GM23338 (cell line): ENCODE data around the gene TKFC. TPM values are rescaled to one million over a fixed set of nuclear protein-coding genes. Genes with fewer than 3 reads are reported as not detected.

Experiments
- ATAC-seq: fragments of 200-7000 bp; cut with Tn5 transposase; 3 replicates; pipeline ENCODE4 v1.9.1; 2020
- DNase-seq: peaks from one replicate; pipeline ENCODE4 v3.0.0-alpha.2; 2015; ENCODE audit warnings: low spot score
- H2AFZ ChIP-seq: fragments of 200-600 bp; sonication (generic); 2 replicates; pipeline ENCODE4 v1.8.0; 2016; ENCODE audit warnings: antibody characterized with exemption, mild to moderate bottlenecking, moderate library complexity
- H3F3A ChIP-seq: fragments of 200-600 bp; sonication (generic); replicated peaks from 2 replicates; pipeline ENCODE4 v1.8.0; 2017; ENCODE audit warnings: antibody characterized with exemption, mixed run types, low read depth
- H3K27ac ChIP-seq: fragments of 200-600 bp; sonication (generic); 2 replicates; pipeline ENCODE4 v1.6.1; 2016; ENCODE audit warnings: low read depth
- H3K27me3 ChIP-seq: fragments of 200-600 bp; sonication (generic); 2 replicates; pipeline ENCODE4 v1.8.0; 2016; ENCODE audit warnings: mild to moderate bottlenecking, mixed run types, moderate library complexity; ENCODE audit not compliant: insufficient read depth
- H3K36me3 ChIP-seq: fragments of 200-600 bp; sonication (generic); 2 replicates; pipeline ENCODE4 v1.8.0; 2016; ENCODE audit warnings: mild to moderate bottlenecking; ENCODE audit not compliant: insufficient read depth
- H3K4me1 ChIP-seq: fragments of 200-600 bp; sonication (generic); 2 replicates; pipeline ENCODE4 v1.8.0; 2016; ENCODE audit warnings: mild to moderate bottlenecking, moderate library complexity; ENCODE audit not compliant: insufficient read depth
- H3K4me2 ChIP-seq: fragments of 200-600 bp; sonication (generic); 2 replicates; pipeline ENCODE4 v1.7.1; 2017; ENCODE audit warnings: mixed run types
- H3K4me3 ChIP-seq: fragments of 200-600 bp; sonication (generic); 2 replicates; pipeline ENCODE4 v1.6.1; 2016; ENCODE audit warnings: mixed run types
- H3K79me2 ChIP-seq: fragments of 200-600 bp; sonication (generic); replicated peaks from 2 replicates; pipeline ENCODE4 v1.8.0; 2017; ENCODE audit warnings: mild to moderate bottlenecking; ENCODE audit not compliant: insufficient read depth
- H3K9me2 ChIP-seq: fragments of 200-600 bp; sonication (generic); 2 replicates; pipeline ENCODE4 v1.8.0; 2017; ENCODE audit not compliant: insufficient read depth
- H4K20me1 ChIP-seq: fragments of 200-600 bp; sonication (generic); replicated peaks from 2 replicates; pipeline ENCODE4 v1.8.0; 2017; ENCODE audit warnings: mild to moderate bottlenecking; ENCODE audit not compliant: insufficient read depth
- H3K27ac Mint-ChIP-seq: 2 replicates; pipeline ENCODE4 v1.8.0; 2020; ENCODE audit warnings: inconsistent platforms, mild to moderate bottlenecking, moderate library complexity, mixed read lengths
- H3K27me3 Mint-ChIP-seq: 3 replicates; pipeline ENCODE4 v1.8.0; 2022; ENCODE audit warnings: low read depth, mild to moderate bottlenecking, moderate library complexity, mixed read lengths, inconsistent platforms; ENCODE audit not compliant: insufficient read depth, poor library complexity
- H3K36me3 Mint-ChIP-seq: 3 replicates; pipeline ENCODE4 v1.8.0; 2021; ENCODE audit warnings: low read depth, mild to moderate bottlenecking, inconsistent platforms, moderate library complexity, mixed read lengths
- H3K4me1 Mint-ChIP-seq: 3 replicates; pipeline ENCODE4 v1.8.0; 2020; ENCODE audit warnings: mild to moderate bottlenecking, inconsistent platforms, mixed read lengths
- H3K4me3 Mint-ChIP-seq: 3 replicates; pipeline ENCODE4 v1.8.0; 2021; ENCODE audit warnings: moderate library complexity, mild to moderate bottlenecking, inconsistent platforms, mixed read lengths
- H3K9me3 Mint-ChIP-seq: 3 replicates; pipeline ENCODE4 v1.8.0; 2020; ENCODE audit warnings: moderate library complexity, mild to moderate bottlenecking, inconsistent platforms, mixed read lengths
- CREB1 ChIP-seq: fragments of 250-450 bp; sonication (Bioruptor Pico); IDR thresholded peaks from 2 replicates; pipeline ENCODE4 v1.5.0; 2020; ENCODE audit warnings: low read depth, mild to moderate bottlenecking, moderate library complexity
- JUNB ChIP-seq: IDR thresholded peaks from one replicate; pipeline ENCODE4 v1.6.1; 2016; ENCODE audit warnings: antibody characterized with exemption; ENCODE audit not compliant: unreplicated experiment
- POLR2AphosphoS5 ChIP-seq: IDR thresholded peaks from 2 replicates; pipeline ENCODE4 v1.6.1; 2016; ENCODE audit warnings: antibody characterized with exemption, low read depth
- STAT1 ChIP-seq: IDR thresholded peaks from one replicate; pipeline ENCODE4 v1.6.1; 2016; ENCODE audit warnings: antibody characterized with exemption; ENCODE audit not compliant: unreplicated experiment
- ZNF114 ChIP-seq: fragments of 250-450 bp; sonication (Bioruptor Pico); IDR thresholded peaks from 2 replicates; pipeline ENCODE4 v1.5.0; 2020; ENCODE audit warnings: mild to moderate bottlenecking, moderate library complexity
- ZNF331 ChIP-seq: fragments of 250-450 bp; sonication (Bioruptor Pico); IDR thresholded peaks from 2 replicates; pipeline ENCODE4 v1.5.0; 2020; ENCODE audit warnings: low read depth, mild to moderate bottlenecking, moderate library complexity
- polyA plus RNA-seq: library from polyadenylated mRNA; unstranded; fragments of >200 nt; fragmentation: Nextera tagmentation; extraction: Ambion mirVana; gene quantifications from 2 replicates; pipeline ENCODE4 v1.2.1, GENCODE V29; 2016
- total RNA-seq: library from RNA; depleted of rRNA; stranded (reverse); fragments of >200 nt; shearing (Covaris generic); gene quantifications from 2 replicates; pipeline ENCODE4 v1.2.3, GENCODE V29; 2014
- TF ChIP-seq, protein P1 (sequence below): fragments of 250-450 bp; sonication (Bioruptor Pico); IDR thresholded peaks from 2 replicates; pipeline ENCODE4 v1.5.0; 2020; ENCODE audit warnings: mild to moderate bottlenecking, moderate library complexity
- TF ChIP-seq, protein P2 (sequence below): IDR thresholded peaks from one replicate; pipeline ENCODE4 v1.6.1; 2018; ENCODE audit warnings: antibody characterized with exemption; ENCODE audit not compliant: unreplicated experiment
- TF ChIP-seq, protein P3 (sequence below): IDR thresholded peaks from 2 replicates; pipeline ENCODE4 v1.6.1; 2016; ENCODE audit warnings: antibody characterized with exemption

TKFC gene
- total and polyA plus RNA-seq, 2 experiments from 2014 or later, result 21.7 to 46.9 TPM

DNA sequence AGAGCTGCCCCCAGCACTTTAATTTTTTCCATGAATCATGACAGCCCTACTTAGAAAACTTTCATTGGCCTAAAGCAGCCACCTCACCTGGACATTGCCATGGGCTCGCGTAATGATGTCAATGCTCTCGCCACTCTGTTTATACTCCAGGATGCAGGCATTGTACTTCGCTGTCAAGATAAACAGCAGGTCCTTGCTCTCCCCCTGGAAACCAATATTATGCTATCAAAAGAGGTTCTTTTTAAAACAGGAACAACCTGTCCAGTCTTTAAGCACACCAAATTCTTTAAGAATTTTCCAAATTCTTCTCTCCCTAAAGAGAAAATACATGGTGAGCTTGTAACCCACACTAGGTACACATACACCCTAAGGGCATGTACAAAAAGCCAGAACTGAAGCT is 3.2 kb upstream of the TKFC start:
- ATAC-seq (no peak), DNase-seq (no peak)
- no peak overlapping the region; the same call in 2 of the 3 replicates for H3K4me3 Mint-ChIP-seq
- Histone ChIP-seq H3F3A (peaks cover 30% of the 10 kb centered on the region), H3K36me3 (peaks cover 47% of the 10 kb centered on the region), H3K27ac (no peak overlapping the region), H3K4me1 (peaks cover 13% of the 10 kb centered on the region), H4K20me1 (peaks cover 43% of the 10 kb centered on the region), H3K79me2 (peaks cover 77% of the 10 kb centered on the region), H2AFZ (no peak overlapping the region), H3K4me2 (no peak overlapping the region), H3K9me2 (no peaks in the 10 kb centered on the region), H3K4me3 (no peak overlapping the region), H3K27me3 (no peaks in the 10 kb centered on the region)
- H3K4me1 Mint-ChIP-seq, result peaks cover 27% of the 10 kb centered on the region
- H3K27me3 Mint-ChIP-seq, result peaks cover 17% of the 10 kb centered on the region
- H3K36me3 Mint-ChIP-seq, result peaks cover 56% of the 10 kb centered on the region
- no peaks in the 10 kb centered on the region for H3K9me3 Mint-ChIP-seq
- TF ChIP-seq CREB1 (CRISPR knock-in tag), result no peak
- TF ChIP-seq, protein P1, sequence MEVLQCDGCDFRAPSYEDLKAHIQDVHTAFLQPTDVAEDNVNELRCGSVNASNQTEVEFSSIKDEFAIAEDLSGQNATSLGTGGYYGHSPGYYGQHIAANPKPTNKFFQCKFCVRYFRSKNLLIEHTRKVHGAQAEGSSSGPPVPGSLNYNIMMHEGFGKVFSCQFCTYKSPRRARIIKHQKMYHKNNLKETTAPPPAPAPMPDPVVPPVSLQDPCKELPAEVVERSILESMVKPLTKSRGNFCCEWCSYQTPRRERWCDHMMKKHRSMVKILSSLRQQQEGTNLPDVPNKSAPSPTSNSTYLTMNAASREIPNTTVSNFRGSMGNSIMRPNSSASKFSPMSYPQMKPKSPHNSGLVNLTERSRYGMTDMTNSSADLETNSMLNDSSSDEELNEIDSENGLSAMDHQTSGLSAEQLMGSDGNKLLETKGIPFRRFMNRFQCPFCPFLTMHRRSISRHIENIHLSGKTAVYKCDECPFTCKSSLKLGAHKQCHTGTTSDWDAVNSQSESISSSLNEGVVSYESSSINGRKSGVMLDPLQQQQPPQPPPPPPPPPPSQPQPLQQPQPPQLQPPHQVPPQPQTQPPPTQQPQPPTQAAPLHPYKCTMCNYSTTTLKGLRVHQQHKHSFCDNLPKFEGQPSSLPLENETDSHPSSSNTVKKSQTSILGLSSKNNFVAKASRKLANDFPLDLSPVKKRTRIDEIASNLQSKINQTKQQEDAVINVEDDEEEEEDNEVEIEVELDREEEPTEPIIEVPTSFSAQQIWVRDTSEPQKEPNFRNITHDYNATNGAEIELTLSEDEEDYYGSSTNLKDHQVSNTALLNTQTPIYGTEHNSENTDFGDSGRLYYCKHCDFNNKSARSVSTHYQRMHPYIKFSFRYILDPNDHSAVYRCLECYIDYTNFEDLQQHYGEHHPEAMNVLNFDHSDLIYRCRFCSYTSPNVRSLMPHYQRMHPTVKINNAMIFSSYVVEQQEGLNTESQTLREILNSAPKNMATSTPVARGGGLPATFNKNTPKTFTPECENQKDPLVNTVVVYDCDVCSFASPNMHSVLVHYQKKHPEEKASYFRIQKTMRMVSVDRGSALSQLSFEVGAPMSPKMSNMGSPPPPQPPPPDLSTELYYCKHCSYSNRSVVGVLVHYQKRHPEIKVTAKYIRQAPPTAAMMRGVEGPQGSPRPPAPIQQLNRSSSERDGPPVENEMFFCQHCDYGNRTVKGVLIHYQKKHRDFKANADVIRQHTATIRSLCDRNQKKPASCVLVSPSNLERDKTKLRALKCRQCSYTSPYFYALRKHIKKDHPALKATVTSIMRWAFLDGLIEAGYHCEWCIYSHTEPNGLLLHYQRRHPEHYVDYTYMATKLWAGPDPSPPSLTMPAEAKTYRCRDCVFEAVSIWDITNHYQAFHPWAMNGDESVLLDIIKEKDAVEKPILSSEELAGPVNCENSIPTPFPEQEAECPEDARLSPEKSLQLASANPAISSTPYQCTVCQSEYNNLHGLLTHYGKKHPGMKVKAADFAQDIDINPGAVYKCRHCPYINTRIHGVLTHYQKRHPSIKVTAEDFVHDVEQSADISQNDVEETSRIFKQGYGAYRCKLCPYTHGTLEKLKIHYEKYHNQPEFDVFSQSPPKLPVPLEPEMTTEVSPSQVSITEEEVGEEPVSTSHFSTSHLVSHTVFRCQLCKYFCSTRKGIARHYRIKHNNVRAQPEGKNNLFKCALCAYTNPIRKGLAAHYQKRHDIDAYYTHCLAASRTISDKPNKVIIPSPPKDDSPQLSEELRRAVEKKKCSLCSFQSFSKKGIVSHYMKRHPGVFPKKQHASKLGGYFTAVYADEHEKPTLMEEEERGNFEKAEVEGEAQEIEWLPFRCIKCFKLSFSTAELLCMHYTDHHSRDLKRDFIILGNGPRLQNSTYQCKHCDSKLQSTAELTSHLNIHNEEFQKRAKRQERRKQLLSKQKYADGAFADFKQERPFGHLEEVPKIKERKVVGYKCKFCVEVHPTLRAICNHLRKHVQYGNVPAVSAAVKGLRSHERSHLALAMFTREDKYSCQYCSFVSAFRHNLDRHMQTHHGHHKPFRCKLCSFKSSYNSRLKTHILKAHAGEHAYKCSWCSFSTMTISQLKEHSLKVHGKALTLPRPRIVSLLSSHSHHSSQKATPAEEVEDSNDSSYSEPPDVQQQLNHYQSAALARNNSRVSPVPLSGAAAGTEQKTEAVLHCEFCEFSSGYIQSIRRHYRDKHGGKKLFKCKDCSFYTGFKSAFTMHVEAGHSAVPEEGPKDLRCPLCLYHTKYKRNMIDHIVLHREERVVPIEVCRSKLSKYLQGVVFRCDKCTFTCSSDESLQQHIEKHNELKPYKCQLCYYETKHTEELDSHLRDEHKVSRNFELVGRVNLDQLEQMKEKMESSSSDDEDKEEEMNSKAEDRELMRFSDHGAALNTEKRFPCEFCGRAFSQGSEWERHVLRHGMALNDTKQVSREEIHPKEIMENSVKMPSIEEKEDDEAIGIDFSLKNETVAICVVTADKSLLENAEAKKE, result no peak
- TF ChIP-seq STAT1, result no peak
- TF ChIP-seq POLR2AphosphoS5, result no peak
- TF ChIP-seq ZNF331 (CRISPR knock-in tag), result no peak
- TF ChIP-seq, protein P2, sequence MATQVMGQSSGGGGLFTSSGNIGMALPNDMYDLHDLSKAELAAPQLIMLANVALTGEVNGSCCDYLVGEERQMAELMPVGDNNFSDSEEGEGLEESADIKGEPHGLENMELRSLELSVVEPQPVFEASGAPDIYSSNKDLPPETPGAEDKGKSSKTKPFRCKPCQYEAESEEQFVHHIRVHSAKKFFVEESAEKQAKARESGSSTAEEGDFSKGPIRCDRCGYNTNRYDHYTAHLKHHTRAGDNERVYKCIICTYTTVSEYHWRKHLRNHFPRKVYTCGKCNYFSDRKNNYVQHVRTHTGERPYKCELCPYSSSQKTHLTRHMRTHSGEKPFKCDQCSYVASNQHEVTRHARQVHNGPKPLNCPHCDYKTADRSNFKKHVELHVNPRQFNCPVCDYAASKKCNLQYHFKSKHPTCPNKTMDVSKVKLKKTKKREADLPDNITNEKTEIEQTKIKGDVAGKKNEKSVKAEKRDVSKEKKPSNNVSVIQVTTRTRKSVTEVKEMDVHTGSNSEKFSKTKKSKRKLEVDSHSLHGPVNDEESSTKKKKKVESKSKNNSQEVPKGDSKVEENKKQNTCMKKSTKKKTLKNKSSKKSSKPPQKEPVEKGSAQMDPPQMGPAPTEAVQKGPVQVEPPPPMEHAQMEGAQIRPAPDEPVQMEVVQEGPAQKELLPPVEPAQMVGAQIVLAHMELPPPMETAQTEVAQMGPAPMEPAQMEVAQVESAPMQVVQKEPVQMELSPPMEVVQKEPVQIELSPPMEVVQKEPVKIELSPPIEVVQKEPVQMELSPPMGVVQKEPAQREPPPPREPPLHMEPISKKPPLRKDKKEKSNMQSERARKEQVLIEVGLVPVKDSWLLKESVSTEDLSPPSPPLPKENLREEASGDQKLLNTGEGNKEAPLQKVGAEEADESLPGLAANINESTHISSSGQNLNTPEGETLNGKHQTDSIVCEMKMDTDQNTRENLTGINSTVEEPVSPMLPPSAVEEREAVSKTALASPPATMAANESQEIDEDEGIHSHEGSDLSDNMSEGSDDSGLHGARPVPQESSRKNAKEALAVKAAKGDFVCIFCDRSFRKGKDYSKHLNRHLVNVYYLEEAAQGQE, result no peak
- no peak for TF ChIP-seq ZNF114 (CRISPR knock-in tag)
- TF ChIP-seq JUNB, result no peak
- TF ChIP-seq, protein P3, sequence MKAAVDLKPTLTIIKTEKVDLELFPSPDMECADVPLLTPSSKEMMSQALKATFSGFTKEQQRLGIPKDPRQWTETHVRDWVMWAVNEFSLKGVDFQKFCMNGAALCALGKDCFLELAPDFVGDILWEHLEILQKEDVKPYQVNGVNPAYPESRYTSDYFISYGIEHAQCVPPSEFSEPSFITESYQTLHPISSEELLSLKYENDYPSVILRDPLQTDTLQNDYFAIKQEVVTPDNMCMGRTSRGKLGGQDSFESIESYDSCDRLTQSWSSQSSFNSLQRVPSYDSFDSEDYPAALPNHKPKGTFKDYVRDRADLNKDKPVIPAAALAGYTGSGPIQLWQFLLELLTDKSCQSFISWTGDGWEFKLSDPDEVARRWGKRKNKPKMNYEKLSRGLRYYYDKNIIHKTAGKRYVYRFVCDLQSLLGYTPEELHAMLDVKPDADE, result no peak
- no peak overlapping the region for H3K27ac Mint-ChIP-seq
